ENCODE data around the gene LCN6.
A peak's percentile ranks its signal among the peaks of the same experiment; 100 is the strongest.
"Not testable (repeated sequence)": the region's sequence is repeated elsewhere in the genome, so short reads cannot be mapped to it uniquely, and the experiment has no call there.

LCN6 gene

GRCh38 chr9:136784249-136784996 is 36.1 kb upstream of the LCN6 start:
- DNase-seq (ENCODE audit: low read depth in 2 of 2): no peak

- no peak for DNase-seq (ENCODE audit: low read depth in 2 of 2)
These were observed 34.1 kb upstream of the LCN6 start for GRCh38 chr9:136782452-136782851.

GRCh38 chr9:136779808-136780207 is 31.5 kb upstream of the LCN6 start:
- no peak for DNase-seq (ENCODE audit: low read depth in 2 of 2)

- DNase-seq (ENCODE audit: low read depth in 2 of 2): no peak
These were observed 29.0 kb upstream of the LCN6 start for GRCh38 chr9:136777359-136777758.

- no peak for DNase-seq (ENCODE audit: low read depth in 2 of 2)
These were observed 28.6 kb upstream of the LCN6 start for GRCh38 chr9:136776947-136777346.

- DNase-seq (ENCODE audit: low read depth in 2 of 2): no peak
These were observed 26.9 kb upstream of the LCN6 start for GRCh38 chr9:136775191-136775590.

GRCh38 chr9:136774416-136775045 is 26.2 kb upstream of the LCN6 start:
- DNase-seq (ENCODE audit: low read depth in 2 of 2): no peak

GRCh38 chr9:136773386-136774044 is 25.2 kb upstream of the LCN6 start:
- no peak for DNase-seq (ENCODE audit: low read depth in 2 of 2)

- DNase-seq (ENCODE audit: low read depth in 2 of 2): no peak
These were observed 23.6 kb upstream of the LCN6 start for GRCh38 chr9:136771907-136772415.

GRCh38 chr9:136769710-136770191 is 21.4 kb upstream of the LCN6 start:
- DNase-seq (ENCODE audit: low read depth in 2 of 2): peak; percentile 37 to 49

GRCh38 chr9:136766410-136767120 is 18.2 kb upstream of the LCN6 start:
- peak in 1 of 2 donors; percentile 31 for DNase-seq (ENCODE audit: low read depth in 2 of 2)

GRCh38 chr9:136765745-136766409 is 17.6 kb upstream of the LCN6 start:
- DNase-seq (ENCODE audit: low read depth in 2 of 2): not testable (repeated sequence)

- no peak for DNase-seq (ENCODE audit: low read depth in 2 of 2)
These were observed 16.7 kb upstream of the LCN6 start for GRCh38 chr9:136765041-136765440.

GRCh38 chr9:136764301-136764891 is 16.1 kb upstream of the LCN6 start, which contains the start of gene LCN15:
LCN15 (minus strand) TSS chr9:136764518; CDS start chr9:136764488, 30 bp downstream.
- no peak for DNase-seq (ENCODE audit: low read depth in 2 of 2)

GRCh38 chr9:136763649-136764035 is 15.3 kb upstream of the LCN6 start:
- DNase-seq (ENCODE audit: low read depth in 2 of 2): no peak

- peak in 1 of 2 donors; percentile 48 for DNase-seq (ENCODE audit: low read depth in 2 of 2)
These were observed 14.8 kb upstream of the LCN6 start for GRCh38 chr9:136762915-136763648.

- DNase-seq (ENCODE audit: low read depth in 2 of 2): no peak
These were observed 13.9 kb upstream of the LCN6 start for GRCh38 chr9:136762221-136762691.

GRCh38 chr9:136761545-136761981 is 13.2 kb upstream of the LCN6 start:
- DNase-seq (ENCODE audit: low read depth in 2 of 2): no peak

GRCh38 chr9:136760834-136761544 is 12.7 kb upstream of the LCN6 start:
- peak in 1 of 2 donors; percentile 12 for DNase-seq (ENCODE audit: low read depth in 2 of 2)
